Measurements from ENCODE around the gene ASB12.

ASB12 gene

DNA sequence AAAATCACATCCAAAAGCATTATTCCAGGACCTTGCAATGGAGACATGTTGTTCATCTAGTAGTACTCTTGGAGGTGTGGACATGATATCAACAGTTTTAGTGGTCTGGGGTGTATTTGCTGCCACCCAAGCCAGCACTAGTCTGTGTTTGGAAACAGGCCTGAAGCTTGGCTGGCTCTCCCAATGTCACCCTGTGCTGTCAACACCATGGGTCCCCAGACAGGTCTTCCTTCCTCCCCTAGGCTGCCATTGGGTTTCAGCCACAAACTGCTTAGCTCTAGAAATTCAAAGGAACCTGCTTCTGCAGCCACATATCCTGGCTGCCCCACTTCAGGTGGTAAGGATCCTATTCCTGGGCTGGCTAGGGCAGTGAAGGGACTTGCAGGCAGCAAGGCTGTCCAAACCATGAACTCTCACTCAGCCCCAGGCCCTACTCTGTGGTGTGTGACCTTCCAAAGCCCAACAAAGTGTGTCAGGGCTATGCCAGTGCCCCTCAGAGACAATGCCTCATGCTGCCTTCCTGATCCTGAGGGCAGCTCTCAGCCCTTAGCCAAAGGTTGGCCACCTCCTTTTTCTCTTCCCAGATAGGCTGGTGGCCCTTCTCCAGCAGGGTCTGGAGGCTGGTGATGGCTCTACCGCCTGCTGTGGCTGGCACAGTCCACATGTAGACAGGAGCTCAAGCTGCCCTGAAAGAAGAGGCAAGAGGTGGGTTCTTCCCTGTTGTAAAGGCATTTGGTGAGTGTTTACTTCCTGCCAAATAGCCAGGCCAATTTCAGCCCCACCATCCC is 43.2 kb downstream of the ASB12 start:
- DNase-seq (ENCODE audit: low spot score) = no peak

DNA sequence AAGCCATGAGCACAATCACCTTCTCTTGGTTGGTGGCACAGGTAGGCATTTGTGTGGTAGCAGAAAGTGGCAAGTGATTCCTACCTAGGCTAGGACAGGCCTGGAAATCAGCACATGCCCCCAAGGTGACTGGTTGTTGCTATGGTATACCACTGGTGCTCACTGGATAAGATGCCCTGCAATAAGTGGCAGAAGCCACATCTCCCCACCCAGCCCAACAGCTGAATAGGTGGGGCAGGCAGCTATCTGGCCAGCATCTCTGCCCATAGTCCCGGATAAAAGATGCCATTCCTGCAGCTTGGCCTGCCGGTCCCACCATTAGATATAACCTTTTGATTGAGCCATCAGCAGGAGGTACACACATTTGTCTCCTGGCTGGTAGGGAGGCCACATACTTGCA is 46.0 kb downstream of the ASB12 start:
- DNase-seq (ENCODE audit: low spot score) = no peak

DNA sequence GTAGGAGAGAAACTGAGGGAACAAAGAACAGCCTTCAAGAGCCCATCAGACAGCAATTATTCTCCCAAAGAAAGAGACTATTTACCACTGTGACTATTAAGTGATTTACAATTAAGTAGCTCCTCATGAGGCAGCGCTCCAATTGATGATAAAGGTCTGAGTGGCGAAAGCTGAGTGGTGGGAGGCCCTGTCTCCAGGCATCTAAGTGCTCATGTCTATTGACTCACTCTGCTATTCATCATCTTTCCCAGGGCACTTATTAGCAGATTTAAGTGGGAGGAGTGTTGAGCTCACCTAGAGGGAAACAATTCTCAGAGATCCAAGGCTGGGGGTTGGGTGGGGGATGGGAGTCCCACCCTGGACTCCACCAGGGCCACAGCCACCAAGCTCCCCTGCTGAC is 48.2 kb downstream of the ASB12 start:
- no peak for DNase-seq (ENCODE audit: low spot score)

DNA sequence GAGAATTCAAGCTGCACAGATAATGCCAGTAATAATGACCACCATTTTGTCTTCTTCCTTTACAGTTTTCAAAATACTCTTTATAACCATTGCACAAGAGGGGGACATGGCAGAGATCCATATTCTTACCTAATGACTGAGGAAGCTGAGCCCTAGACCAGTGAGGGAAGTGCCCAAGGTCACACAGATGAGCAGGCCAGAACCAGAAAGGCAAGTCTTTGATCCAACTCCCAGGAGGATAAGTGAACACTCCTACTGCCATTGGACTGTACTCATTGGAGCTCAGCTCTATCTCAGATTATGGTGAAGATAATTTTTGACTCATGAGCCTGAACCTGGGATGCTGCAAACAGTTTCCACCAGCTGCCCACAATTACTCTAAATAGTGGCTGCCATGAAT is 53.5 kb downstream of the ASB12 start:
- no peak for DNase-seq (ENCODE audit: low spot score)
